IMR-90 (cell line): ENCODE data around the gene ZBP1. TPM values are rescaled to one million over a fixed set of nuclear protein-coding genes. Genes with fewer than 3 reads are reported as not detected.
A peak's percentile ranks its signal among the peaks of the same experiment; 100 is the strongest.

ENCODE experiments used
- ATAC-seq: fragments of 200-7000 bp; cut with Tn5 transposase; 2 replicates; pipeline ENCODE4 v1.9.1; 2020; ENCODE audit warnings: low read depth, mild to moderate bottlenecking, moderate library complexity
- BruUV-seq: library from RNA; stranded (reverse); fragments of 400-500 nt; replicated peaks from 2 replicates; lab custom pipeline; 2021; lab: Mats Ljungman, UMichigan
- CTCF ChIA-PET: fragments of 300-600 bp; formaldehyde crosslinking; extraction: SDS; loops from one replicate; lab custom pipeline; 2021; ENCODE audit warnings: antibody characterized with exemption; lab: Yijun Ruan, JAX
- POLR2A ChIA-PET: fragments of 300-600 bp; sonication (Branson Sonifier 250); formaldehyde crosslinking; loops from one replicate; lab custom pipeline; 2022; ENCODE audit warnings: antibody characterized with exemption; ENCODE audit not compliant: unreplicated experiment; lab: Charles Lee
- DNase-seq: peaks from one replicate; pipeline ENCODE4 v3.0.0; 2013
- H2AFZ ChIP-seq: replicated peaks from 2 replicates; pipeline ENCODE3; 2013; ENCODE audit warnings: low read length, mild to moderate bottlenecking; ENCODE audit not compliant: poor library complexity
- H2AK5ac ChIP-seq: 2 replicates; pipeline ENCODE4 v1.6.1; 2013; ENCODE audit warnings: low read depth, low read length, inconsistent platforms
- H2AK9ac ChIP-seq: replicated peaks from 2 replicates; pipeline ENCODE3; 2013; ENCODE audit warnings: mild to moderate bottlenecking, low read depth, low read length, moderate library complexity; ENCODE audit not compliant: poor library complexity
- H2BK120ac ChIP-seq: 2 replicates; pipeline ENCODE4 v1.6.1; 2013; ENCODE audit warnings: low read depth, low read length, inconsistent platforms
- H2BK15ac ChIP-seq: 3 replicates; pipeline ENCODE4 v1.6.1; 2013; ENCODE audit warnings: low read depth, low read length, inconsistent platforms
- H2BK20ac ChIP-seq: 2 replicates; pipeline ENCODE4 v1.6.1; 2013; ENCODE audit warnings: low read depth, mild to moderate bottlenecking, inconsistent platforms, low read length, moderate library complexity
- H2BK5ac ChIP-seq: 2 replicates; pipeline ENCODE4 v1.6.1; 2013; ENCODE audit warnings: mild to moderate bottlenecking, low read depth, low read length, inconsistent platforms; ENCODE audit not compliant: poor library complexity, severe bottlenecking
- H3K14ac ChIP-seq: replicated peaks from 2 replicates; pipeline ENCODE4 v1.6.1; 2013; ENCODE audit warnings: low read depth, low read length, inconsistent platforms
- H3K18ac ChIP-seq: 2 replicates; pipeline ENCODE4 v1.6.1; 2013; ENCODE audit warnings: low read depth, low read length, control low read depth
- H3K23ac ChIP-seq: 2 replicates; pipeline ENCODE4 v1.6.1; 2013; ENCODE audit warnings: low read depth, low read length, inconsistent platforms
- H3K27ac ChIP-seq: 2 replicates; pipeline ENCODE4 v1.5.1; 2013; ENCODE audit warnings: mild to moderate bottlenecking, control low read depth, low read length; ENCODE audit not compliant: insufficient read depth
- H3K27me3 ChIP-seq: 2 replicates; pipeline ENCODE4 v1.6.1; 2013; ENCODE audit warnings: low read length; ENCODE audit not compliant: control insufficient read depth, insufficient read depth
- H3K36me3 ChIP-seq: 2 replicates; pipeline ENCODE4 v1.6.1; 2013; ENCODE audit warnings: low read length, mixed read lengths; ENCODE audit not compliant: control insufficient read depth, insufficient read depth
- H3K4ac ChIP-seq: 2 replicates; pipeline ENCODE4 v1.6.1; 2013; ENCODE audit warnings: low read depth, low read length, inconsistent platforms
- H3K4me1 ChIP-seq: 2 replicates; pipeline ENCODE4 v1.6.1; 2013; ENCODE audit warnings: low read length, mixed read lengths; ENCODE audit not compliant: control insufficient read depth, insufficient read depth
- H3K4me2 ChIP-seq: 2 replicates; pipeline ENCODE4 v1.6.1; 2013; ENCODE audit warnings: low read depth, mild to moderate bottlenecking, control low read depth, low read length, moderate library complexity
- H3K4me3 ChIP-seq: 2 replicates; pipeline ENCODE4 v1.5.1; 2013; ENCODE audit warnings: low read depth, mild to moderate bottlenecking, control low read depth, low read length, moderate library complexity; ENCODE audit not compliant: insufficient read depth
- H3K56ac ChIP-seq: 2 replicates; pipeline ENCODE4 v1.6.1; 2013; ENCODE audit warnings: low read length, inconsistent platforms; ENCODE audit not compliant: insufficient read depth; ENCODE audit errors: extremely low read depth
- H3K79me1 ChIP-seq, 2 experiments: 2 replicates each; pipeline ENCODE4 v1.6.1; 2013; ENCODE audit warnings: low read length in 2 of 2, inconsistent platforms in 1 of 2, low read depth in 1 of 2
- H3K9ac ChIP-seq: 2 replicates; pipeline ENCODE4 v1.6.1; 2013; ENCODE audit warnings: low read depth, low read length, control low read depth
- H3K9me1 ChIP-seq: 2 replicates; pipeline ENCODE4 v1.6.1; 2013; ENCODE audit warnings: low read length, inconsistent platforms; ENCODE audit not compliant: insufficient read depth
- H3K9me3 ChIP-seq: 2 replicates; pipeline ENCODE4 v1.6.1; 2013; ENCODE audit warnings: low read length; ENCODE audit not compliant: control insufficient read depth, insufficient read depth
- H4K20me1 ChIP-seq: 2 replicates; pipeline ENCODE4 v1.6.1; 2013; ENCODE audit warnings: low read length, inconsistent platforms; ENCODE audit not compliant: insufficient read depth
- H4K5ac ChIP-seq: 2 replicates; pipeline ENCODE4 v1.6.1; 2013; ENCODE audit warnings: mild to moderate bottlenecking, low read depth, low read length, control low read depth
- H4K8ac ChIP-seq, 2 experiments: 2 replicates each; pipeline ENCODE4 v1.6.1; 2013; ENCODE audit warnings: low read depth in 2 of 2, low read length in 2 of 2, control low read depth in 1 of 2, inconsistent platforms in 1 of 2
- H4K91ac ChIP-seq: 2 replicates; pipeline ENCODE4 v1.6.1; 2013; ENCODE audit warnings: low read depth, low read length, inconsistent platforms; ENCODE audit not compliant: insufficient read depth
- RFX5 ChIP-seq: IDR thresholded peaks from 2 replicates; pipeline ENCODE4 v1.8.0; 2012; ENCODE audit warnings: low read depth, mild to moderate bottlenecking, low read length, moderate library complexity
- WGBS, 2 experiments: methylation state at CpG; one replicate each; pipeline versions ENCODE4 v1.1.5 to v1.1.7; 2013; ENCODE audit warnings: missing lambda C conversion rate in 2 of 2; ENCODE audit not compliant: insufficient read length in 1 of 2; ENCODE audit errors: extremely low coverage in 2 of 2; 5-methylcytosine and 5-hydroxymethylcytosine counted together
- dilution Hi-C: fragments of 300-500 bp; cut with HindIII; formaldehyde crosslinking; loops from one replicate; pipeline ENCODE4 v1.14.3; 2018; ENCODE audit warnings: low sequenced_read_pairs; ENCODE audit not compliant: unreplicated experiment
- in situ Hi-C: fragments of 300-500 bp; cut with MboI; formaldehyde crosslinking; loops from 3 replicates; pipeline ENCODE4 v1.14.3; 2019; ENCODE audit warnings: low sequenced_read_pairs, inconsistent platforms, mixed read lengths
- intact Hi-C: fragments of 100-400 bp; cut with micrococcal nuclease; formaldehyde crosslinking; loops from 2 replicates; pipeline ENCODE4 v1.10.0; 2022
- polyA plus RNA-seq, 3 experiments: library from polyadenylated mRNA; depleted of rRNA; stranded (reverse); fragments of >200 nt; gene quantifications; 2 replicates each; pipeline ENCODE4 v1.2.3, GENCODE V29; 2012; ENCODE audit warnings: low replicate concordance in 1 of 3
- total RNA-seq: library from RNA; depleted of rRNA; stranded (reverse); fragments of >200 nt; gene quantifications from 2 replicates; pipeline ENCODE4 v1.2.3, GENCODE V29; 2012

Gene ZBP1
- total and polyA plus RNA-seq, 2 of the 4 experiments (the other 2 are of a cell fraction) = not detected

GRCh38 chr20:57658447-57658832 is 38.2 kb upstream of the ZBP1 start:
- POLR2A ChIA-PET = no interaction called here
- no peak overlapping the region for H3K4me2 ChIP-seq
- WGBS, 2 experiments = 94% methylated on average over 3 of the region's 8 CpGs; no CpG with 5 or more reads in 1 of the 2 experiments
- no peak overlapping the region for H3K4ac ChIP-seq
- H3K9me1 ChIP-seq = peaks cover 3% of the 10 kb centered on the region; the same call in 1 of the 2 replicates
- no peak overlapping the region for H2AK5ac ChIP-seq
- H3K9me3 ChIP-seq = no peaks in the 10 kb centered on the region
- H4K8ac ChIP-seq = no peak overlapping the region
- no peak overlapping the region for H2BK120ac ChIP-seq
- no peak overlapping the region for H3K14ac ChIP-seq
- CTCF ChIA-PET = interaction anchor here (1.1 kb wide), 1 partner anchor 61 kb away, joined by 3 read pairs; no protein-coding TSS in a partner anchor
- in situ Hi-C loops = loop anchor here (10.0 kb wide), 1 partner anchor 426 kb away; no protein-coding TSS in a partner anchor
- H2BK20ac ChIP-seq = no peak overlapping the region
- dilution Hi-C loops = no loop called here
- H3K79me1 ChIP-seq = peaks cover 6 to 10% of the 10 kb centered on the region in 2 experiments; a peak in 2 of 4 replicates
- H2AFZ ChIP-seq = no peak overlapping the region
- H2AK9ac ChIP-seq = peak overlapping the region; percentile 78
- H3K9ac ChIP-seq = no peak overlapping the region
- no peak overlapping the region for H3K18ac ChIP-seq
- H3K23ac ChIP-seq = no peak overlapping the region
- DNase-seq (no peak), ATAC-seq (no peak)
- H3K56ac ChIP-seq = no peak overlapping the region
- H4K91ac ChIP-seq = no peak overlapping the region
- H3K27ac ChIP-seq = no peak overlapping the region
- no peak overlapping the region for H2BK15ac ChIP-seq
- H3K4me3 ChIP-seq = no peak overlapping the region
- H2BK5ac ChIP-seq = no peak overlapping the region
- peaks cover 26% of the 10 kb centered on the region for H4K20me1 ChIP-seq
- no TSS peak for BruUV-seq
- peaks cover 15% of the 10 kb centered on the region for H3K36me3 ChIP-seq
- H3K27me3 ChIP-seq = no peaks in the 10 kb centered on the region
- no peaks in the 10 kb centered on the region for H3K4me1 ChIP-seq
- intact Hi-C loops = loop anchor here (10.0 kb wide), 1 partner anchor 186 kb away; no protein-coding TSS in a partner anchor
- no peak overlapping the region for H4K5ac ChIP-seq
- TF ChIP-seq RFX5 = no peak
